ENCODE data around the gene INMT. TPM values are rescaled to one million over a fixed set of nuclear protein-coding genes. Genes with fewer than 3 reads are reported as not detected.

Gene INMT
- total and polyA plus RNA-seq, 7 donors, result 3.7 to 39.6 (median 9.6) TPM

GRCh38 chr7:30733691-30734090 is 18.2 kb upstream of the INMT start:
- no peaks in the 10 kb centered on the region for H3K4me1 ChIP-seq
- no peaks in the 10 kb centered on the region for H3K36me3 ChIP-seq
- TF ChIP-seq EP300 (IDR thresholded peaks at IDR 0.05) (no peak), POLR2A (IDR thresholded peaks at IDR 0.05) (no peak), POLR2AphosphoS5 (IDR thresholded peaks at IDR 0.05) (no peak), CTCF (IDR thresholded peaks at IDR 0.05) (no peak)
- H3K9me3 ChIP-seq, result no peaks in the 10 kb centered on the region
- intact Hi-C loops (cut with DNase I), result no loop called here
- WGBS, 2 donors, result 95% methylated on average over 11 of the region's 11 CpGs
- no peak for DNase-seq
- H3K27ac ChIP-seq, result no peak overlapping the region
- H3K27me3 ChIP-seq, result peaks cover 0 to 6% (median 0%) of the 10 kb centered on the region in 3 donors
- no peak overlapping the region for H3K4me3 ChIP-seq

- intact Hi-C loops (cut with DNase I), result no loop called here
- TF ChIP-seq POLR2AphosphoS5 (IDR thresholded peaks at IDR 0.05) (no peak), POLR2A (IDR thresholded peaks at IDR 0.05) (no peak), EP300 (IDR thresholded peaks at IDR 0.05) (no peak), CTCF (IDR thresholded peaks at IDR 0.05) (no peak)
- no peak for DNase-seq
- Histone ChIP-seq H3K9me3 (no peaks in the 10 kb centered on the region), H3K4me3 (no peak overlapping the region), H3K27ac (no peak overlapping the region), H3K36me3 (no peaks in the 10 kb centered on the region), H3K27me3 (peaks cover 0 to 6% (median 0%) of the 10 kb centered on the region in 3 donors), H3K4me1 (no peaks in the 10 kb centered on the region)
- 87 to 91% methylated on average over 7 of the region's 7 CpGs for WGBS, 2 donors
Measured at GRCh38 chr7:30734497-30734896, 17.4 kb upstream of the INMT start.

- peaks cover 0 to 6% (median 0%) of the 10 kb centered on the region in 3 donors for H3K27me3 ChIP-seq
- TF ChIP-seq CTCF (IDR thresholded peaks at IDR 0.05), result no peak
- no peak for TF ChIP-seq EP300 (IDR thresholded peaks at IDR 0.05)
- TF ChIP-seq POLR2A (IDR thresholded peaks at IDR 0.05), result no peak
- TF ChIP-seq POLR2AphosphoS5 (IDR thresholded peaks at IDR 0.05), result no peak
- peaks cover 0 to 2% (median 0%) of the 10 kb centered on the region in 4 donors for H3K4me1 ChIP-seq
- WGBS, 2 donors, result 90 to 93% methylated on average over 3 of the region's 3 CpGs
- no peaks in the 10 kb centered on the region for H3K36me3 ChIP-seq
- DNase-seq, result no peak
- intact Hi-C loops (cut with DNase I), result no loop called here
- no peaks in the 10 kb centered on the region for H3K9me3 ChIP-seq
- no peak overlapping the region for H3K4me3 ChIP-seq
- H3K27ac ChIP-seq, result no peak overlapping the region
Measured at GRCh38 chr7:30735631-30736030, 16.3 kb upstream of the INMT start.

GRCh38 chr7:30736291-30736690 is 15.6 kb upstream of the INMT start:
- H3K9me3 ChIP-seq, result no peaks in the 10 kb centered on the region
- peaks cover 0 to 3% (median 0%) of the 10 kb centered on the region in 4 donors for H3K4me1 ChIP-seq
- H3K27ac ChIP-seq, result no peak overlapping the region
- no peak for TF ChIP-seq EP300 (IDR thresholded peaks at IDR 0.05)
- no peak for TF ChIP-seq CTCF (IDR thresholded peaks at IDR 0.05)
- no peak for TF ChIP-seq POLR2AphosphoS5 (IDR thresholded peaks at IDR 0.05)
- TF ChIP-seq POLR2A (IDR thresholded peaks at IDR 0.05), result no peak
- peaks cover 0 to 6% (median 0%) of the 10 kb centered on the region in 3 donors for H3K27me3 ChIP-seq
- 83 to 88% methylated on average over 4 of the region's 4 CpGs for WGBS, 2 donors
- intact Hi-C loops (cut with DNase I), result no loop called here
- H3K4me3 ChIP-seq, result no peak overlapping the region
- no peaks in the 10 kb centered on the region for H3K36me3 ChIP-seq
- DNase-seq, result no peak
